H9 (cell line): ENCODE results near the gene ATG7. TPM values are rescaled to one million over a fixed set of nuclear protein-coding genes. Genes with fewer than 3 reads are reported as not detected.

Source experiments
- DNase-seq: peaks from one replicate; pipeline ENCODE4 v3.0.0-alpha.2; 2017
- H2AFZ ChIP-seq: one replicate; pipeline ENCODE4 v1.6.1; 2013; ENCODE audit warnings: mild to moderate bottlenecking, low read length, control low read depth, moderate library complexity
- H2AK5ac ChIP-seq: 2 replicates; pipeline ENCODE4 v1.6.1; 2013; ENCODE audit warnings: low read length, control low read depth, mixed read lengths; ENCODE audit not compliant: insufficient read length
- H2BK120ac ChIP-seq: one replicate; pipeline ENCODE4 v1.6.1; 2013; ENCODE audit warnings: low read depth, mild to moderate bottlenecking, low read length, control low read depth, inconsistent platforms; ENCODE audit not compliant: poor library complexity, severe bottlenecking
- H2BK12ac ChIP-seq: 2 replicates; pipeline ENCODE4 v1.6.1; 2013; ENCODE audit warnings: low read length, control low read depth, mixed read lengths, low read depth; ENCODE audit not compliant: insufficient read length
- H2BK15ac ChIP-seq: 2 replicates; pipeline ENCODE4 v1.6.1; 2013; ENCODE audit warnings: low read depth, low read length, control low read depth
- H2BK20ac ChIP-seq: one replicate; pipeline ENCODE4 v1.6.1; 2013; ENCODE audit warnings: low read depth, mild to moderate bottlenecking, low read length, control low read depth, inconsistent platforms; ENCODE audit not compliant: poor library complexity, severe bottlenecking
- H2BK5ac ChIP-seq: 2 replicates; pipeline ENCODE4 v1.6.1; 2013; ENCODE audit warnings: low read length, control low read depth, mixed read lengths; ENCODE audit not compliant: insufficient read length
- H3K14ac ChIP-seq: 2 replicates; pipeline ENCODE4 v1.6.1; 2013; ENCODE audit warnings: low read length, control low read depth; ENCODE audit not compliant: insufficient read depth
- H3K18ac ChIP-seq: 2 replicates; pipeline ENCODE4 v1.6.1; 2013; ENCODE audit warnings: low read depth, mild to moderate bottlenecking, mixed read lengths, low read length, control low read depth; ENCODE audit not compliant: insufficient read length
- H3K23ac ChIP-seq: 2 replicates; pipeline ENCODE4 v1.6.1; 2013; ENCODE audit warnings: low read length, control low read depth, mixed read lengths, low read depth; ENCODE audit not compliant: insufficient read length
- H3K23me2 ChIP-seq: 2 replicates; pipeline ENCODE4 v1.6.1; 2013; ENCODE audit warnings: low read depth, mild to moderate bottlenecking, mixed read lengths, low read length, control low read depth; ENCODE audit not compliant: insufficient read length, poor library complexity, severe bottlenecking
- H3K27ac ChIP-seq: 2 replicates; pipeline ENCODE4 v1.5.1; 2013; ENCODE audit warnings: low read length, control low read depth, mixed read lengths, low read depth; ENCODE audit not compliant: insufficient read length
- H3K27me3 ChIP-seq: 2 replicates; pipeline ENCODE4 v1.6.1; 2013; ENCODE audit warnings: low read length, control low read depth, inconsistent platforms; ENCODE audit not compliant: insufficient read depth
- H3K4ac ChIP-seq: 2 replicates; pipeline ENCODE4 v1.6.1; 2013; ENCODE audit warnings: low read depth, mild to moderate bottlenecking, control low read depth, inconsistent platforms, low read length, moderate library complexity
- H3K4me1 ChIP-seq: 2 replicates; pipeline ENCODE4 v1.6.1; 2013; ENCODE audit warnings: low read length, control low read depth, inconsistent platforms; ENCODE audit not compliant: insufficient read depth
- H3K4me2 ChIP-seq: 2 replicates; pipeline ENCODE4 v1.6.1; 2013; ENCODE audit warnings: low read length, control low read depth, mixed read lengths; ENCODE audit not compliant: insufficient read length, insufficient read depth
- H3K56ac ChIP-seq: 2 replicates; pipeline ENCODE4 v1.6.1; 2013; ENCODE audit warnings: low read depth, mild to moderate bottlenecking, mixed read lengths, low read length, control low read depth; ENCODE audit not compliant: insufficient read length
- H3K79me1 ChIP-seq: 2 replicates; pipeline ENCODE4 v1.6.1; 2013; ENCODE audit warnings: low read depth, mild to moderate bottlenecking, moderate library complexity, low read length, control low read depth, inconsistent platforms; ENCODE audit not compliant: insufficient read depth, poor library complexity, severe bottlenecking
- H3K79me2 ChIP-seq: 2 replicates; pipeline ENCODE4 v1.6.1; 2013; ENCODE audit warnings: low read length, control low read depth, inconsistent platforms; ENCODE audit not compliant: insufficient read depth
- H3K9ac ChIP-seq: 2 replicates; pipeline ENCODE4 v1.6.1; 2013; ENCODE audit warnings: low read length, control low read depth, mixed read lengths; ENCODE audit not compliant: insufficient read length; ENCODE audit errors: extremely low read depth
- H3K9me3 ChIP-seq: one replicate; pipeline ENCODE4 v1.6.1; 2013; ENCODE audit warnings: low read depth, low read length, inconsistent platforms; ENCODE audit not compliant: control insufficient read depth
- H3T11ph ChIP-seq: one replicate; pipeline ENCODE4 v1.6.1; 2013; ENCODE audit warnings: mild to moderate bottlenecking, low read length, control low read depth, inconsistent platforms
- H4K20me1 ChIP-seq: one replicate; pipeline ENCODE4 v1.6.1; 2013; ENCODE audit not compliant: control insufficient read depth, insufficient read length, insufficient read depth
- H4K5ac ChIP-seq: 2 replicates; pipeline ENCODE4 v1.6.1; 2013; ENCODE audit warnings: low read depth, mild to moderate bottlenecking, mixed read lengths, low read length, control low read depth; ENCODE audit not compliant: insufficient read length
- H4K8ac ChIP-seq: replicated peaks from 2 replicates; pipeline ENCODE4 v1.6.1; 2013; ENCODE audit warnings: low read length, control low read depth, mixed read lengths, low read depth; ENCODE audit not compliant: insufficient read length
- H4K91ac ChIP-seq: 2 replicates; pipeline ENCODE4 v1.6.1; 2013; ENCODE audit warnings: low read depth, mild to moderate bottlenecking, moderate library complexity, mixed read lengths, low read length, control low read depth; ENCODE audit not compliant: insufficient read length
- H3K27ac Mint-ChIP-seq, 3 experiments: 2 replicates in 2 of 3; 3 replicates in 1 of 3; pipeline ENCODE4 v1.8.0; 2020 to 2021; ENCODE audit warnings: mixed read lengths in 3 of 3, mild to moderate bottlenecking in 1 of 3, moderate library complexity in 1 of 3
- H3K27me3 Mint-ChIP-seq: 2 replicates; pipeline ENCODE4 v1.8.0; 2021; ENCODE audit warnings: low read depth, mild to moderate bottlenecking, moderate library complexity, mixed read lengths
- H3K36me3 Mint-ChIP-seq, 3 experiments: 2 replicates in 2 of 3; 3 replicates in 1 of 3; pipeline ENCODE4 v1.8.0; 2020 to 2021; ENCODE audit warnings: low read depth in 3 of 3, mixed read lengths in 3 of 3; ENCODE audit not compliant: insufficient read depth in 1 of 3
- H3K4me1 Mint-ChIP-seq, 2 experiments: 2 replicates each; pipeline ENCODE4 v1.8.0; 2020; ENCODE audit warnings: mixed read lengths in 2 of 2
- H3K4me3 Mint-ChIP-seq, 2 experiments: 2 replicates in 1 of 2; 3 replicates in 1 of 2; pipeline ENCODE4 v1.8.0; 2020 to 2021; ENCODE audit warnings: mild to moderate bottlenecking in 2 of 2, mixed read lengths in 2 of 2, moderate library complexity in 1 of 2
- H3K9me3 Mint-ChIP-seq, 2 experiments: 2 replicates in 1 of 2; 3 replicates in 1 of 2; pipeline ENCODE4 v1.8.0; 2020; ENCODE audit warnings: mild to moderate bottlenecking in 2 of 2, mixed read lengths in 2 of 2, moderate library complexity in 1 of 2
- WGBS: extraction: QIAGEN DNeasy Blood & Tissue Kit; methylation state at CpG from one replicate; pipeline ENCODE4 v1.1.7; 2013; ENCODE audit warnings: missing lambda C conversion rate, low lambda C conversion rate, mixed read lengths; ENCODE audit not compliant: insufficient read length; ENCODE audit errors: extremely low coverage; 5-methylcytosine and 5-hydroxymethylcytosine counted together
- total RNA-seq: library from RNA; stranded (reverse); gene quantifications from 2 replicates; pipeline ENCODE4 v1.2.1, GENCODE V29; 2021
- TF ChIP-seq, protein P1 (sequence below): fragments of 200-600 bp; sonication (generic); conservative IDR thresholded peaks from 3 replicates; pipeline ENCODE4 v1.8.0; 2021; ENCODE audit warnings: antibody characterized with exemption, mild to moderate bottlenecking

The ATG7 gene
- total RNA-seq, 1 experiment from 2014 or later: 17.9 TPM

DNA sequence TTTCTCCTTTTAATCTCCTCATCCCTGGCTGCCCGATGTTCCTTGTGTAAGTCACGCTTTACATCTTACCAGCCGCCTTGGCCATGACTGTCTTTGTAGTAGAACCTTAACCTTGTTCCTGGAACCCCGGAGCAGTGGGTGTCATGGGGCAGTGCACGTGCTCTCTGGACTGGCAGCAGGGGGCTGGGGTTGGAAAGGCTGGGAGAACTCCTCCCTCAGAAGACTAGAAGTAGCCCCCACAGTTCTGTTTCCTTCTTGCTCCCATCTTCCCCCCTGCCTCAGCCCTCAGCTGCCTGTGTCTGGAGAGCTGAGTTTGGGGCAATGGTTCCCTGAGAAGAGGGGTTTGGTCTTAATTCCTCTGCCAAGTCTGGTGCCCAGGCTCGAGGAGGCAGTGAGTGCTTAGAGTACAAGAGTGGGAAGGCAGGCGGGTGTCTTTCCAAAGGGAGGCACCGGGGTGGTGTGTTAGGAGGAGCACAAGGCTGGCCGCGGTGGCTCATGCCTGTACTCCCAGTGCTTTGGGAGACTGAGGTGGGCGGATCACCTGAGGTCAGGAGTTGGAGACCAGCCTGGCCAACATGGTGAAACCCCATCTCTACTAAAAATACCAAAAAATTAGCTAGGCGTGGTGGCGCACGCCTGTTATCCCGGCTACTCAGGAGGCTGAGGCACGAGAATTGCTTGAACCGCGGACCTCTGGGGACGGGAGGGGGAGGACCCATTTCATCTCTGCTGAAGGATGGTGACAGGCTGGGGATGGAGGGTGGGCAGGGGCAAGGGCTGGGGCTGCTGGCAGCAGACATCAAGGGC lies 271.1 kb downstream of the ATG7 start:
- Mint-ChIP-seq H3K4me3 (no peak overlapping the region), H3K4me1 (peaks cover 3 to 6% of the 10 kb centered on the region in 2 experiments; a peak in 3 of 4 replicates), H3K36me3 (no peaks in the 10 kb centered on the region; a peak in 2 of 7 replicates), H3K27me3 (no peaks in the 10 kb centered on the region), H3K27ac (no peak overlapping the region), H3K9me3 (no peaks in the 10 kb centered on the region)
- H3K4ac ChIP-seq: no peak overlapping the region
- H4K91ac ChIP-seq: no peak overlapping the region
- H2BK12ac ChIP-seq: no peak overlapping the region
- H4K20me1 ChIP-seq: no peaks in the 10 kb centered on the region
- no peak overlapping the region for H3K4me2 ChIP-seq
- TF ChIP-seq, protein P1, sequence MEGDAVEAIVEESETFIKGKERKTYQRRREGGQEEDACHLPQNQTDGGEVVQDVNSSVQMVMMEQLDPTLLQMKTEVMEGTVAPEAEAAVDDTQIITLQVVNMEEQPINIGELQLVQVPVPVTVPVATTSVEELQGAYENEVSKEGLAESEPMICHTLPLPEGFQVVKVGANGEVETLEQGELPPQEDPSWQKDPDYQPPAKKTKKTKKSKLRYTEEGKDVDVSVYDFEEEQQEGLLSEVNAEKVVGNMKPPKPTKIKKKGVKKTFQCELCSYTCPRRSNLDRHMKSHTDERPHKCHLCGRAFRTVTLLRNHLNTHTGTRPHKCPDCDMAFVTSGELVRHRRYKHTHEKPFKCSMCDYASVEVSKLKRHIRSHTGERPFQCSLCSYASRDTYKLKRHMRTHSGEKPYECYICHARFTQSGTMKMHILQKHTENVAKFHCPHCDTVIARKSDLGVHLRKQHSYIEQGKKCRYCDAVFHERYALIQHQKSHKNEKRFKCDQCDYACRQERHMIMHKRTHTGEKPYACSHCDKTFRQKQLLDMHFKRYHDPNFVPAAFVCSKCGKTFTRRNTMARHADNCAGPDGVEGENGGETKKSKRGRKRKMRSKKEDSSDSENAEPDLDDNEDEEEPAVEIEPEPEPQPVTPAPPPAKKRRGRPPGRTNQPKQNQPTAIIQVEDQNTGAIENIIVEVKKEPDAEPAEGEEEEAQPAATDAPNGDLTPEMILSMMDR: no peak
- no peak overlapping the region for H3K23ac ChIP-seq
- H3K27ac ChIP-seq: no peak overlapping the region
- no peak overlapping the region for H2AFZ ChIP-seq
- H2AK5ac ChIP-seq: no peak overlapping the region
- no peaks in the 10 kb centered on the region for H3K4me1 ChIP-seq
- H3K56ac ChIP-seq: no peak overlapping the region
- H3K14ac ChIP-seq: no peak overlapping the region; the same call in 1 of the 2 replicates
- H3K27me3 ChIP-seq: no peaks in the 10 kb centered on the region
- no peak overlapping the region for H2BK120ac ChIP-seq
- no peak overlapping the region for H2BK20ac ChIP-seq
- no peaks in the 10 kb centered on the region for H3K79me2 ChIP-seq
- no peaks in the 10 kb centered on the region for H3K9me3 ChIP-seq
- H2BK15ac ChIP-seq: no peak overlapping the region
- H4K5ac ChIP-seq: no peak overlapping the region
- no peak overlapping the region for H4K8ac ChIP-seq
- WGBS: no CpG with 5 or more reads among the region's 19 CpGs
- no peak overlapping the region for H3K9ac ChIP-seq
- no peak overlapping the region for H2BK5ac ChIP-seq
- no peak overlapping the region for H3T11ph ChIP-seq
- H3K23me2 ChIP-seq: no peaks in the 10 kb centered on the region
- H3K79me1 ChIP-seq: no peaks in the 10 kb centered on the region
- DNase-seq: no peak
- H3K18ac ChIP-seq: no peak overlapping the region
